DMS53 treated with DMSO at 0.1 percent for 48 hours (cell line): ENCODE data around the gene LSMEM2.
A peak's percentile ranks its signal among the peaks of the same experiment; 100 is the strongest.
"Not testable (repeated sequence)": the region's sequence is repeated elsewhere in the genome, so short reads cannot be mapped to it uniquely, and the experiment has no call there.

ENCODE experiments used
- DNase-seq: peaks from one replicate; lab custom pipeline; 2025; ENCODE audit not compliant: unreplicated experiment; lab: John Stamatoyannopoulos, UW

Gene LSMEM2

DNA sequence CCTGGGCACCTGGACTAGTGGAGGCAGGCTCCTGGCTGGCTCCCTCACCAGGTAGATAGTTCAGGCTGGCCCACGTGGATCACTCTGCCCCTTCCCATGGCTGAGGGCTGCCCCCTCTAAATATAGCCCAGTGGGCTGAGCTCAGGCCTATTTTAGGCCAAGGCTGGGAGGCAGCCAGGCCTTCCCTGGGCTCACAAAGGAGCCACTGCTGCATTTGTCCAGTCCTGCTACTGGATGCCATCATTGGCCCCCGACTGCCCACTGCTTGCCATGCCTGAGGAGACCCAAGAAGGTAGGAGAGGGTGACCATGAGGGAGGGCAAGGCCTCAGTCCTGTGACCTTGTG is at the start of gene LSMEM2:
Gene LSMEM2 (plus strand): TSS at position 208 of the 345 bp plus-strand sequence. CDS start 27 bp downstream, at position 235.
- no peak for DNase-seq

DNA sequence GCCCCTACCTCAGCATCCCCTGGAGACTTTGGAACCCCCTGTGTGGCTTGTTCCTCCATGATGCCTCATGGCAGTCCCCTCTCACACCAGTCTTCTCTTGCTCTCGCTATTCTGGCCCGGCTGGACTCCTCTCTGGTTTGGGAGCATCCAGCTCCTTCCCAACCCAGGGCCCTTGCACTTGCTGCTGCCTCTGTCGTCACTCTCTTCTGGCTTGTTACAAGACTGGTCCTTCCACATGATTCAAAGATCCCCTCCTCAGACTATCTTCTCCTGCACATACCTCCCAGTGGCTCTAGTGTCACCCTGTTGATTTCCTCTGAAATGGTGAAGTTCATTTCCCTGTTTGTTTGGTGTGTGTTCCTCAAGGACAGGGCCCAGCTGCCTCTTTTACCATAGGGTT is 49.4 kb upstream of the LSMEM2 start:
- no peak for DNase-seq

DNA sequence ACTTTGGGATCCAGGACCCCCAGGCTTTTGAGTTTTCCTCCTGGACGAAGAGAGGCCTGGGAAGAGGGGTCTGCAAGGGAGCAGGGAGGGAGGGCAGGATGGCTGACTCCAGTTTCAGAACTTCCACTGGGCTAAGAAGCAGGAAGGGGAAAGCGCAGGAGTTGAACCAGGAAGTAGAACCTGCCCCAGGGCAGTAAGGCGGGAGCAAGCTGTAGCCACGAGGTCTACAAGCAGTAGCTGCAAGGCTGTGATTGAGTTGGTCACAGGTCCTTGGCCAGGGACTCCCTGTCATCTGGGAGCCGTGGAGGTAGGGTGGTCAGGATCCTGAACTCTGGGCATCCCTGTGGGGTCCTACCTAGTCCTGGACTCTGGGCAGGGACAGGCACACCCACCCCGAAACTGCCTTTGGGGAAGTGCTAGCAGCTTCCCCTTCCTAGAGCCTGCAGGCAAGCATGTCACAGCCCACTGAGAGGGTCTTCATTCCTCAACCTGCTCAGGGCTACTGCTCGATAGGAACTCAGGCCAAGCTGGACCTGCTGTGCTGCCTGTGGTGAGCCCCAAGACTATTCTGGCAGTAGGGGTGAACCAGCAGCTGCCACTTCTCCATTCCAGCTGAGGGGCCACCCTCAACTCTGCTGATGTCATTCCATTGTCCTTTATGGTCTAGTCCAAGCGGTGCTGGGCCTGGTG is 48.6 kb upstream of the LSMEM2 start:
- DNase-seq: no peak

DNA sequence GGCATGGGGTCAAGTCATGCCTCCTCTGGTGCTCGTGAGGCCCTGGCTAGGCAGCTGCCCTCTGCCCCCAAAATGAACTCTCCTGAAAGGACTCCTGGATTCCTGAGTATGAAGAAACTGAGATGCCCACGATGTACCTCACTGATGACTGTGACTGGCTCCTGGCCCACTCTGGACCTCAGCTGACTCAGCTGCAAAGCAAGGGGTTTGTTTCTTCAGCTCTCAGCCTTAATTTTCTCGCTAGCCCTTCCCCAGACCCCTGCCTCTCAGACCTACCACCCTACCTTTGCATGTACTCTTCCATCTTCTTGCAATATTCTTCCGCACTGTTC is 48.1 kb upstream of the LSMEM2 start:
- DNase-seq: no peak

DNA sequence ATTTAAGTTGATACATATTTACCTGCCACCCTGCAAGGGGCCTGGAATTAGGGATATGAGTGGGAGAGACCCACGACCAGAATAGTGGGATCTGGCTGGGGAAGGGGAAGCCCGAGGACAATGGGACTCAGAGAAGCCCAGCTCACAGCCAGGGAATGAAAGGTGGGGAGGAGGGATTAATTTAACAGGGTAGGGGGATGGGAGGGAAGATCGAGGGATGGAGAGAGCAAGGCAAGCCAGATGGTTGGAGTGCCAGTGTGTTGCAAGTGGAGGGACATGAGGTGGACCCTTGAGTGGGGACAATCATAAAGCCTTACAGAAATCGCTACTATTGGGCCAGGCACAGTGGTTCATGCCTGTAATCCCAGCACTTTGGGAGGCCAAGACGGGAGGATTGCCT is 47.3 kb upstream of the LSMEM2 start:
- DNase-seq: no peak

DNA sequence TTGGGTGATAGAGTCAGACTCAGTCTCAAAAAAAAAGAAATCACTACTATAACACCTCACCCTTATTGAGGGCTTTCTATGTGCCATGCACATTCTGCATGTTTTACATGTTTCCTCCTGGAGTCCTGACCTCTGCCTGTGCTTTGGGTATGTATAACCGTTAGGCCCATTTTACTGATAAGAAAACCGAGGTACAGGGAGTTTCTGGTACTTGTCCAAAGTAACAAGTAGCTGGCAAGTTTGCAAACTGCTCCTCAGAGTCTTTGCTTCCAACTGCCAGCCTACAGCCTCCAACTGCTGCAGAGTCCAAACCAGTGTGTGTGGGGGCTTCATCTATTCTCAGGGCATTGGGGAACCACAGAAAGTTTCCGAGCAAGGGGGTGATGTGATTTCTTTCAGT is 46.6 kb upstream of the LSMEM2 start:
- no peak for DNase-seq

DNA sequence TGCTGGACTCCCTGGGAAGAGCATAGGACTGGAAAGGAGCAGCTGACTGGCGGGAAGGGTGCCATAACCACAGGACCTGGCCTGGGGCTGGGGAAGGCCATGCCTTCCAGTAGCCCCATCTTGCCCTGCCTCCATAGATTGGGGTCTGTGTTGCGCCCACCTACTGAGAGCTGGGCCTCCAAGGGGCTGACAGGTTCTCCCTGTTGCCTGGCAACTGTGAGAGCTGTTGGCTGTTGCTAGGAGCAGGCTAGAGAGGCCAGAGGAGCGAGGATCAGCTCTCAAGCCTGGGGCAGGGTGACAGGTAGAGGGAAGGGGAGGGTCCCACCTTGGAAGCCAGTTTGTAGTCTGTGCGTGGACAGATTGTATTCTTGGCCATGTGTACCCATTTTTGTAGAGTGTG is 45.7 kb upstream of the LSMEM2 start:
- no peak for DNase-seq

DNA sequence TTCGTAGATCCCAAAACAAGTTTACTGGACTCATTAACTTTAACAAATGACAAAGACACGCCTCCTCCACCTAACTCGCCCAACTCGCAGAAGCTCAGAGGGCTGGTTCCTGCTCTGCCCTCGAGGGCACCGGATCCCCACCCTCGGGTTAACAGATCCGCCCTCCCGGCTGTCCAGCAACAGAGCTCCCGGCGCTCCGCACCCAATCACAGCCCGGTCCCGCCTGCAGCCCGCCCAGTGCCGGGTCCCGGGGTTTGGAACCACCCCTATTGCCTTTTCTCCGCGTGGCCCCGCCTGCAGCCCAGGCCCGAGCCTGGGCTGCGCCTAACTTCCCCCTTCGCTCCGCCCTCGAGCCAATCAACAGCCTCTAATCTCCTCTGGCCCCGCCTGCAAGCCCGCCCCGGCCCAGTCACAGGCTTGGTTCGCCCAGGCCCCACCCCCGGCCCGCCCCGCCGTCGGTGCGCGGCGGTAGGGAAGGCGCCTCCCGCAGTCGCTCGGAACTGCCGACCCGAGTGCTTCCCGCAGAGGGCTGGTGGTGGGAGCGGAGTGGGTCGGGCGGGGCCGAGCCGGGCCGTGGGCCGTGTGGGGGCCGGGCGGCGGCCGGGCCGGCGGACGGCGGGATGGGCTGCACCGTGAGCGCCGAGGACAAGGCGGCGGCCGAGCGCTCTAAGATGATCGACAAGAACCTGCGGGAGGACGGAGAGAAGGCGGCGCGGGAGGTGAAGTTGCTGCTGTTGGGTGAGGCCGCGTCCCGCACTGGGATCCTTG is 43.0 kb upstream of the LSMEM2 start, which contains the start of gene GNAI2:
Gene GNAI2 (plus strand): TSS at position 489 of the 768 bp plus-strand sequence. CDS start 132 bp downstream, at position 621.
- peak; percentile 69 for DNase-seq

DNA sequence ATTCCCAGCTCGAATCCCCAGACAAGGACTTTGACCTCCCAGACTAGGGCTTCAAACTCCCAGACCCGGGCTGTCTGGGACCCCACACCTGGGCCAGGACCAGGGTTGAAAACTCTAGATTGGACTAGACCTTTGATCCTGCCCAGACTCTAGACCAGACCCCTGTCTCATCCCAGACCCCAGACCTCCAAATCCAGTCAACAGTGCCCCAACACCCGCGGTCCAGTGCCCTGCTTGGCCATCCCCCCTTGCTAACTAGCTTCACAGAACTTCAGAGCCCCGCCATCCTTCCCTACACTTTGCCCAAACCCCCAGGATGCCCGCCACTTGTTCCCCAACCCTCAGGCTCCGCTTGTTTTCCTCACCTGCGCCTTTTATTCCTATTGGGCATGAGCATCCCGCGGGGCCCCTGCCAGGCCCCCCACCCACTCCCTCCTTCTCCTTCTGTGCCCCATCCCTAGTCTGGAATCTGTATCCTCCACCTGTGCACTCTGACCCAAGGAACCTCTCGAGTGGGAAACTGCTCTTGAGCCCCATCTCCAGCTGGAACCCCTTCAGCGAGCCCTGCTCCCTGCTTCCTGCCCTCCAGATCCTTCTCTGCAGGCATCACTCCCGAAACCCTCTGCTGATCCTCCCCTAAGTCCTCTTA is 42.3 kb upstream of the LSMEM2 start:
- DNase-seq: no peak

DNA sequence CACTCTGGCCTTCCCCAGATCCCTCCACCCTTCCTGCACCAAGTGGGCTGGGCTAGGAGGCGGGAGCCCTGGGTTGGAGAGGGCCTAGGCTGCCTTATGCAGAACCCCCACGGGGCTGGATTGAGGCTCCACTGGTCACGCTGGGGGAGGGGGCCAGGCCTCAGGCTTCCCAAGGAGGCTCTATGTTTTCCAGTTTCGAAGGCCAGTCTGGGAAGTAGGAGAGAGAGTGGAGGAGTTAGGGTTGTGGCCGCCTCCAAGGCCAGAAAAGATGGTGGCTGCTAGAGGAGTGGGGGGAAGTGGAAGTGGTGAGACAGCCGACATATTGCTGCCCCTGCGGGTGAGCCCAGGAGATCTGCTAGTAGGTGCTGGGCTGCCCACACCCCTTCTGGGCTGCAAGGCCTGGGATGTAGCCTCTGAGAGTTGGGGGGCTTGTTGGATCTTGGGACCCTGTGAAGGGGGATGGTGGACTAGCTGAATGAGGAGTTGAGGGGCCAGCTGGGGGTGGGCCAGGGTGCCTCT is 41.7 kb upstream of the LSMEM2 start:
- no peak for DNase-seq

DNA sequence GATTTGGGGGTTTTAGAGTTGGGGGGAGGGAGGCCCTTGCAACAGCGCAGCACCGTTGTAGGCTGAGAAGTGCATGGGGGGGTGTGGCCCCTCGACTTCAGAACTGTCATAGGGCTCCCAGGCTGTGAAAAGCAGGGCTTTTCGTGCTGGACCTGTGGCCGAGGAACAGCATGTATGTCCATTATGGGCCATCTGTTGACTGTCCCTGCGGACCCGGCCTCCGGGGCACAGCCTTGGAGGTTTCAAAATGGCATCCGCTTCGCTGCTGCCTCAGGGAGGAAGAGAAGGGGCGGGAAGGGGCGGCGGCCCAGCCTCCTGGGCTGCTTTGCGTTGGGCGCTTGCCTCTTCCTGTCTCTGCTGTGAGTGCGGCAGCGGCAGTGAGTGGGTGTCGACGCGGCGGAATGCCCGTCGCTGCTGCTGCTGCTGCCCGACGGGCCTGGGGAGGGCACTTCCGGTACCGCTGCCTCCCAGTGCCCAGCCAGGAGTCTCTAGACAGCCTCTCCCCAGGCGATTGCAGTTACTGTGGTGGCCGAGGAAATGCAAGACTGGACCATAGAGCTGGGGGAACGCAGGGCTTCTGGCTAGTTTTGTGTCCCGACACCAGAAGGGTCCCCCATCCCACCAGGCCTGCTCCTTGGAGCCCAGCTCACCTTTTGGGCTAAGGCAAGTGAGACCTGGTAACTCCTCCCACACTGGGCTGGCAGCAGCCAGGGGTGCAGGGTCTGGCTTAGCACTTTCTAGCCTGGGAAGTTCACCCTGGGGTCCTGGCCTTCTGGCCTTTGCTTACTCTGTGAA is 40.9 kb upstream of the LSMEM2 start:
- DNase-seq: no peak

DNA sequence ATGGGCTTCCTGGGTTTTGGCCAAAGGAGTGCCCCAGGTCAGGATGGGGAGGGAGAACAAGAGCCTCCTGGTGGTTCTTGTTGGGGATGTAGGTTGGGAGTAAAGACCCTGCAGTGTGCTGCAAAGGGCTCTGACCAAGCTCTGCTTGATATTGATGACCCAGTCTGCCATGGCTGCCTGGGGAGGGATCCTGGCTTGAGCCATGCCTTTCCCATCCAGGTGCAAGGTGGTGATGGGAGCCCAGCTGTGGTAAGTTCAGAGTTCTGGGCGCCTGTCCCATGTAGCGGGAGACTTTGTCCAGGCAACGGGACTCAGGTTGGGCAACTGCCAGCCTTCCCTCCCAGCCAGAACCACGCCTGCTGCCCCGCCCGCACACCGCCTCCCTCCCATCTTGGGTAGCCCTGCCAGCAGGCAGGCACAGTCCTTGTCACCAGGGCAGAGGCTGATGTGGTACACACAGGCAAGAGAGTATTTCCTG is 40.3 kb upstream of the LSMEM2 start:
- no peak for DNase-seq

DNA sequence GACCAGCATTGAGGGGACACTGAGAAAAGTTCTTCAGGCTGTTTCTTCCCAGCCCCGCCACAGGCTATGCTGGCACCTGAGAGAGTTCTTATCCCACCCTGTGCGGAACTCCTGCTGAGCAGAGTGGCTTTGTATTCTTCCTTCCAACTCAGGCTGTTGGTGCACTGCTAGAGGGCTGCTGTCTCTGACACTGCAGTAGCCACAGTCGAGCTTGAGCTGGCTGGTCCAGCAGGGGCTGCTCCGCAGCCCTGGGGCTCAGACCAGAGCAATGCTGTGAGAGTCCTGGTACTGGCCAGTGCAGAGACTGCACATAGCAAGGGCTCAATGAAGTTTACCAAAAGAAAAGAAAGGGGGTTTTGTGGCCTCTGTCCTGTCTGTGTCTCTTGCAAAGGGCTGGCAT is 39.2 kb upstream of the LSMEM2 start:
- no peak for DNase-seq

DNA sequence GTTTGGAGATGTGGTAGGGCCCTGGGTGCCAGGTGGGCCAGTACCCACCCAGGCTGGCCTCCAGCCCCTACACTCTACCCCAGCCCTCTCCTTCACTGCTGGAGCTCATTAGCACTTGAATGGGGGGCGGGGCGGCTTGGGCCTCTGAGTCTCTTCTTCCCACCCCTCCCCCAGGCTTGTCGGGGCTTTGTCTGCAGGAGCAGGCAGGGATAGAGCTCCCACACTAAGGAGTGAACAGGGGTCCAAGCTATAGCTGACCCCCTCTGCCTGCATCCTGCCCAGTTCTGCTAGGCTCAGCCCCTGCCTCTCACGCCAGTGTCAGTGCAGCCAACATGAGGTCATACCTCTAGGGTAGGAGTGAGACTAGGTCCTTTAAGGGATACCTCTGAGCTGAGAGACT is 37.7 kb upstream of the LSMEM2 start:
- no peak for DNase-seq

DNA sequence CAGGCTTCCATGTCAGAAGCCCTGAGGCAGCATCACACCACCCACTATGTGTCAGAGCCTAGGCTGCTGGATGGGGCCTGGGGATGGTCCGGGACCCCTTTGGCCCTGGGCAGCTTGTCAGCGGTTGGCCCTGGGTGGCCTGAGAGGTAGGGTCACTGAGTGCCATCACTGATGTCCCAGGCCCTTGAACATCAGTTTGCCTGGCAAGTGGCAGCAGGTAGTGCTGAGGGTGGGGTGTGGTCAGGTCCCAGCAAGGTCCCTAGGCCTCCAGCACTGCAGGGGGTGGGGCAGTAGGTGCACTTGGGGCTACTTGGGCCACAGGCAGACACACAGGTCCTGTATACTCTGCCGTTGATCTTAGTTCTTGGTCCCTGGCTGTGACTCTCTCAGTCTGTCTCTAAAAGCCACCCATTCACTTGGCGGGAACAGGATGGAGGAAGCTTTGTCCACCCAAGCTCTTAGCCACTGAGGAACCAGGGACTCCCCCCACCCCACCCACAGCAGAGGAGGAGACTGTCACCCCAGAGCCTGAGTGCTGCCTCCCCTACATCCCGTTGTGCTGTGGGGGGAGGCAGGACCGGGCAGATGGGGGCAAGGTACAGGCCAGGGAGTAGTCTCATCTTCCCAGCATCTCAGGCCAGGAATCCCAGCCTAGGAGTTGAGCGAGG is 37.0 kb upstream of the LSMEM2 start:
- no peak for DNase-seq

DNA sequence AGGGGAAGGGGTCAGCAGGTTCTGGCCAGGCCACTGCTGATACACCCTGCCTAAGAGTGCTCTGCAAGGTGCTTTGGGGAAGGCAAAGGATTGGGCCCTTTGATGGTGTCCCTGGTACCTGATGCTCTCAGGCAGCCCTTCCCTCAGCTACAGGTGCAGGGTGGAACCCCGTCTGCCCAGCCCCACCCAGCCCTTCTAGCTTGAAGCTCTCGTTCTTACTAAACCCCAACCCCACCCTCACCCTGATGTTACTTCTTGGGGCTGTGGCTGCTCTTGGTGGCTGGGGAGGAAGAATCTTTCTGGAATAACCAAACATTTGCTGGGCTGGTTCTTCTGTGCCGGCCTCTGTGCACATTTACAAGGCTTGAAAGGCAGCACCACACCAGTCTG is 36.5 kb upstream of the LSMEM2 start:
- no peak for DNase-seq

DNA sequence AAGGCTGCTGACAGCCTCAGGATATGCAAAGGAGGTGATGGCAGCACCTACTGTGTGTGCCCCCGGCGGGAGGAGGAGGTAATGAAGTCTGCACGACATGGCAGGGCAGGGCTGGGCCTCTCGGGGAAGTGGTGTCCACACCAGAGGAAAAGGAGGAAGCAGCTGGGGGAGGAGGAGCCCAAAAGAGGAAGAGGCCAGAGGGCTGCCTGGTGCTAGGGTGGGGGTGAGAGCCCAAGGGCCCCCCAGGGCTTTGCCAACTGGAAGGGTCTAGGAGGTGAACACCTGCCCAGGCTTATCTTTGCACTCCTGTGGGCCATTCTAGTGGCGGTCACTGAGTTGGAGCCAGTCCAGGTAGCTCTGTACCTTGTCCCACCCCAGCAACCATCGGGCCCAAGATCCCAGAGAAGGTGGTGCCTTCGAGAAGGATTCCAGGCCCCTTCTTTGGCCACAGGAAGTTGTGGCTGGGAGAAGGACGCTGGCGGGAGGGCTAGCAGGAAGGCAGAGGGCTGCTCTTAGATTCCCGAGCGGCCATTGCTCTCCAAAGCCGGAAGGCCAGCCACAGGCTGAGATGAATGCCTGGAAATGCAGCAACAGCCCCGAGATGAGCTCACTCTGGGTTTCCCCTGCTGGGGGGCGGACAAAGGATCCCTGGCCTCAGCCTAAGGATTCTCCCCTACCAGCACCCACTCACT is 35.9 kb upstream of the LSMEM2 start:
- no peak for DNase-seq

DNA sequence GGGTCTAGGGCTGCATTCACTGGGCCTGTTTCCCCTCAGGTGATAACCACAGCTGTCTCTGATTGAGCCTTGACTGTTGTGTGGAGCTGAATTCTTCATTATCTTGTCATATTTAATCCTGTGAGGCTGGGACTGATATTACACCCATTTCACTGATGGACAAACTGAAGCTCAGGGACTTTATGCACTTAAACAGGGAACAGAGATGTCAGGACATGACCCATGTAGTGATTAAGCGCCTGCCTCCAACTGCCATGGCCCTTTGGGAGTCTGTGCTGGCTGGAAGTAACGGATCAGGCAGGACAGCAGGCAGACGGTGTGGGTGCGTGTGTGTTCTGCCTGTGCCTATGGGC is 35.4 kb upstream of the LSMEM2 start:
- no peak for DNase-seq

DNA sequence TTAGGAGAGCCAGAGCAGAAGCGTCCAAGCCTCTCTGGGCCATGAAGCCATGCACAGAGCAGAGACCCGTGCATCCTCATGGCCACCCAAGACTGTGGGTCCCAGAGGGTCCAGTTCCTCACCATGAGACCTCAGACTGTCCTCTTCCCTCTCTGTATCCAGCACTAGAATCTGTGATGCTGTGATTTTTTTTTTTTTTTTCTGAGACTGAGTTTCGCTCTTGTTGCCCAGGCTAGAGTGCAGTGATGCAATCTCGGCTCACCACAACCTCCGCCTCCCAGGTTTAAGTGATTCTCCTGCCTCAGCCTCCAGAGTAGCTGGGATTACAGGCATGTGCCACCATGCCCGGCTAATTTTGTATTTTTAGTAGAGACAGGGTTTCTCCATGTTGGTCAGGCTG is 34.1 kb upstream of the LSMEM2 start:
- DNase-seq: not testable (repeated sequence)

DNA sequence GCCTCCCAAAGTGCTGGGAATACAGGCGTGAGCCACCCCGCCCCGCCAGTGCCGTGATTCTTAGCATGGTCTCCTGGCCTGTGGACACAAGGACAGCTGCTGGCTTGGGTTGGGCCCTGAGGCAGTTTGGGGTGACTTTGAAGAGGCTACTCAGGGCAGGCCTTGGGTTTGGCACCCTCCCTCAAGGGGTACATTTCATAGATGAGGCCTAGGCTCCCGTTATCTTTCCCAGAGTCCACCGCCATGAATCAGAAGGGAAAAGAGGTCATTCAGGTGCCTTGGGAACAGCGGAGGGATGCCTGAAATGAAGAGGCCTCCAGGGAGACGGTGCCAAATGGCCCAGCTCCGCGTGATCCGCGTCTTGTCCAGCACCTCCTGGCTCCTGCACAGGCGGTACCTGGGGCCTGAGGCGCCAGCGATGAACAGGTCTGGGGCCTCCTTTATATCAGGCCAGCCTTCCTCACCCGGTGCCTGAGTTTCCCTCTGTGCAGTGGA is 33.6 kb upstream of the LSMEM2 start:
- no peak for DNase-seq
